LHCN-M2 (cell line): ENCODE data around the gene FAM13B. TPM values are rescaled to one million over a fixed set of nuclear protein-coding genes. Genes with fewer than 3 reads are reported as not detected.
"Not testable (repeated sequence)": the region's sequence is repeated elsewhere in the genome, so short reads cannot be mapped to it uniquely, and the experiment has no call there.

Experiments used
- DNase-seq: peaks from one replicate; pipeline ENCODE4 v3.0.0-alpha.2; 2012; ENCODE audit warnings: low read depth
- total RNA-seq: library from RNA; depleted of rRNA; stranded (reverse); fragments of >200 nt; gene quantifications from 2 replicates; pipeline ENCODE4 v1.2.3, GENCODE V29; 2014

The FAM13B gene
- total RNA-seq, 1 experiment from 2014 or later: 20.8 TPM

DNA sequence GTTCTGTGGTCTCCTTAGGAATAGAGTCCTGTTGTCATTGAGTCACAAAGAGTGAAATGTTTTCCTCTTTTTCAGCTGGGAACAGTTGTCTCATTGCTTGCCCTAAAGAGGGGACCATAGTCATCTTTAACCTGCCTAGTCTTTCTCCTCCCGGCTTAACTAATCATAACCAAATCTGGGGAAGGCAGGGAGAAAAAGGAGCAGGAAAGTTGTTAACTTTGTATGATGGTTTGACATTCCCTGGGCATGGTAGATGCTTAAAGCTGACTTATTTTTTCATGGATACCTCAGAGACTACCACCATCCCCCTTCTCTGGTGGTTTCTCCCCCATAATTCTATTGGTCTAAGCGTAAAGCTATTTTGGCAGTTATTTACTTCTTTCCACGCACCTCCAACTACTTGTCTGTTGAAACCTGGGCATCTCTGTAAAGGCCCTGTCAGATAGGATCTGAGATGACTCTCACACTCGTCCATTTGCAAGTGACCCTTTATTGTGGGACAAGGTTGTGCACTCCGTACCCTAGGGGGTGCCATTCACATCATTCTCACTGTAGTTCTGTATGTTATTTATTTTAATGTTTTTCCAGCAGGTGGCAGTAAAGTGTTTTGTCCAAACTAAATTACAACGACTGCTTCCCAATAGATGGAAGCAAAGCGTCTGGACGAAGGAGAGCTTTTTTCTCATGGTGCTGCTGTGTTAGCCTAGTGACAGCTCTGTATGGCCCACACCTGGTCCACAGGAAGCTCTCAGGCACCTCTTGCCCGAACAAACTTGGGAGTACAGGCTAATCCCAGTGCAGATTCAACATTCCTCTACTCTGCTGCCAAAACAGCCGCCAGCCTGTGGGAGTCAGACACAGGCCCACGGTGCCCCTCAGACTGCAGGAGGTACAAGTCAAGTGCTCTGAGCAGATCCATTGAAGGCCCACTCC is 3.0 kb upstream of the FAM13B start:
- peak; percentile 85 for DNase-seq

- DNase-seq: peak; percentile 52
These were observed 1.0 kb upstream of the FAM13B start for GRCh38 chr5:138033907-138034306.

DNA sequence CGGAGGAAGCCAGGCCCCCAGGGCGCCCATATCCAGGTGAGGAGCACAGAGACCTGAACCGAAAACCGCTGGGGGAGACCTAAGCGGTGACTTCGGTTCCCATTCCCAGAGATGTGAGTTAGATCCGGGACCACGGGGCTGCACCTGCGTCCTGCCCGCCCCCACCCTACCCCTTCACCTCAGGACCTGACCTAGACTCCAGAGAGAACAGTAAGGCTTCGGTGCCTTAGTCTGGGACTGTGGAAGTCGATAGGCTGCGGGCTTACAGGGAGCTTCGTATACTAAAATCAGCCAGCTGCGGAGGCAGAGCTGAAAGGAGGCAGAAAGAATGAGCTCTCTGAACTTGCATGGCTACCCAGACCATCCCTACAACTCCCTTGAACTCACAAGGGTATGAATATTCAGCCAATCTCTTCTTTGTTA is 518 bp upstream of the FAM13B start:
- DNase-seq: no peak

- peak; percentile 65 for DNase-seq
These were observed 779 bp downstream of the FAM13B start for GRCh38 chr5:138032028-138032571.

DNA sequence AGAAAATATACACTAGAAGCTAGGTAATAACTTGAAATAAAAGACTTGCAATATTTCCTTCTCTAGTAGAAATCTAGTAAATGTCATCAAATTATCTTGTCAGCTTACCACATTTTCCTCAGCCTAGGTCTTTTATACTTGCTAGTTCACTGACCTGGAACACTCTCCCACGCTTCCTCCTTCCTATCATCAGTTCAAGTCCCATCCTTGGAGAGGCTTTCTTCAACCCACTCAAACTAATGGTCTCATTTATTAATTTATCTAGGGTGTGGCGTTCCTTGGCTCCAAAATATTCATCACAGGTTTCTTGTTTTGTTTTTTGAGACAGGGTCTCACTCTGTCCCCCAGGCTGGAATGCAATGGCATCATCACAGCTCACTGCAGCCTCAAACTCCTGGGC is 2.9 kb downstream of the FAM13B start:
- DNase-seq: no peak

GRCh38 chr5:138029501-138029900 is 3.4 kb downstream of the FAM13B start:
- no peak for DNase-seq

DNA sequence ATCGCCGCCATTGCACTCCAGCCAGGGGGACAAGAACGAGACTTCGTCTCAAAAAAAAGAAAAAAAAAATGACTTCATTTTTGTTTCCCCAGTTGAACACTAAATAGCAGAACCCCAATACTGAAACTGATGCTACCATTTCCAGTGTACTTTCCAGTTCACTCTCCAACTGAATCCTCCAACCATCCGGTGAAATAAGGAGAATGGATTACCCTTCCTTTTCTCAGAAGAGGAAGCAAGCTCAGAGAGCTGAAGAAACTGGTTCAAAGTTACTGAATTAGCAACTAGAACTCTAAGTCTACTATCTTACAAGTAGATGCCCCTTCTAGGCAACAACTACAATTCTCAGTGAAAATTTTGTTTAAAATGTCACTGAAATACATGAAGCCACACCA is 3.9 kb downstream of the FAM13B start:
- no peak for DNase-seq

DNA sequence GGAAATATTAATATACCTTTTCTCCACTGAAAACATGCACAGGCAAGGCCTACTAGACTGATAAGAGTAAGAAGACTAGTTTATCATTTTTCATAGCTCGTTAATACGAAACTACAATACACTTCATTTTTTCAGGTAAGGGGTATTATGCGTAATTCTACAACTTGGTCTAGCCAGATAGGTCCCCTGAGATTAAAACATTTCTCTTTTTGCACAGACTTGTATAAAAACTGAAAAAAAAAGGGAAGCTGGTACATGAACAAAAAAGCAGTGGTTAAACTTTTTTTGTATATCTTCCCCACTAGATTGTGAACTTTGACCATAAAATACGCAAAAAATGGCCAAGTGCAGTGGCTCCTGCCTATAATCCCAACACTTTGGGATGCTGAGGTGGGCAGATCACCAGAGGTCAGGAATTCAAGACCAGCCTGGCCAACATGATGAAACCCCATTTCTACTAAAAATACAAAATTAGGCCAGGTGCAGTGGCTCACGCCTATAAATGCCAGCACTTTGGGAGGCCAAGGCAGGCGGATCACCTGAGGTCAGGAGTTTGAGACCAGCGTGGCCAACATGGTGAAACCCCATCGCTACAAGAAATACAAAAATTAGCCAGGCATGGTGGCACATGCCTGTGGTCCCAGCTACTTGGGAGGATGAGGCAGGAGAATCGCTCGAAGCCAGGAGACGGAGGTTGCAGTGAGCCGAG is 4.5 kb downstream of the FAM13B start:
- DNase-seq: not testable (repeated sequence)

- DNase-seq: not testable (repeated sequence)
These were observed 6.1 kb downstream of the FAM13B start for GRCh38 chr5:138026793-138027192.

- no peak for DNase-seq
These were observed 7.6 kb downstream of the FAM13B start for GRCh38 chr5:138025285-138025684.

GRCh38 chr5:138024117-138024516 is 8.8 kb downstream of the FAM13B start:
- no peak for DNase-seq

DNA sequence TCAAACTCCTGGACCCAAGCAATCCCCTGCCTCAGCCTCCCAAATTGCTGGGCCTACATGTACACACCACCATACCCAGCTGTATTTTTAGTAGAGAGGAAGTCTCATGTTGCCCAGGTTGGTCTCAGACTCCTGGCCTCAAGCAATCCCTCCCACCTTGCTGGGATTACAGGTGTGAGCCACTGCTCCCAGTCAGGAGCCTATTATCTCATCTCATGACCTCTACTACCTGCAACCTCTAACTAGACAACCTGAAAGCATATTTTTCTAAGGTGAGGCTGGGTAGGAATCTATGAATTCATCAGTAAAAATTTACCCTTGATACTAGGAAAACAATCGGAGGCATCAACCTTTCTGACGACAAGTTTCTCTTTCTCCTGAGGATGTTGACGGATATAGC is 10.0 kb downstream of the FAM13B start:
- DNase-seq: no peak

DNA sequence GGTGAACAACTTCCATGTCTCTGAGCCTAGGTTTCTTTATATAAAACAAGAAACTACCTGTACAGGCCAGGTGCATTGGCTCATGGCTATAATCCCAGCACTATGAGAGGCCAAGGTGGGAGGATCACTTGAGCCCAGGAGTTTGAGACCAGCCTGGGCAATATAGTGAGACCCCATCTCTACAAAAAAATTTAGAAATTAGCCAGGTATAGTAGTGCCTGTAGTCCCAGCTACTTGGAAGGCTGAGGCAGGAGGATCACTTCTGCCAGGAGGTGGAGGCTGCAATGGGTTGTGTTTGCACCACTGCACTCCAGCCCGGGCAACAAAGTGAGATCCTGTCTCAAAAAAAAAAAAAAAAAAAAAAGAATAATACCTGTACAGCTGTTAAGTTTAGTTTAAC is 11.1 kb downstream of the FAM13B start:
- no peak for DNase-seq

- DNase-seq: no peak
These were observed 14.0 kb downstream of the FAM13B start for GRCh38 chr5:138018849-138019248.

DNA sequence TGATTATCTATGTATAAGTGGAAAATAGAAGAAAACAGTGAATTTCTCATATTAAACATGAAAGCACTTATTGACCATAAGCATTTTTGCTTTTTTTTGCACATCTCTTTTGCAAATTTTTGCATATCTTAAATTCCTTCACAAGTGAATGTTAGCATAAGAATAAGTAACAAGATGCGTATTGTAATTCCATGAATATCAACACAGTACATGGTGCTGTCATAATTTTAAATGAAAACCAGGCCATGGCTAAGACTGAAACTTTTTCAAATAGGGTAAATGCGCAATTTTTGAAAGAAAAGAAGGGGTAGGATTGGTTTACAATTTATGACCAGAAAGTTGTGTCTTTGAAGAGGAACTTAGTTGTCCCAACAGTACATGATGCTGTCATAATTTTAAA is 17.0 kb downstream of the FAM13B start:
- no peak for DNase-seq

- no peak for DNase-seq
These were observed 20.9 kb downstream of the FAM13B start for GRCh38 chr5:138011991-138012390.

DNA sequence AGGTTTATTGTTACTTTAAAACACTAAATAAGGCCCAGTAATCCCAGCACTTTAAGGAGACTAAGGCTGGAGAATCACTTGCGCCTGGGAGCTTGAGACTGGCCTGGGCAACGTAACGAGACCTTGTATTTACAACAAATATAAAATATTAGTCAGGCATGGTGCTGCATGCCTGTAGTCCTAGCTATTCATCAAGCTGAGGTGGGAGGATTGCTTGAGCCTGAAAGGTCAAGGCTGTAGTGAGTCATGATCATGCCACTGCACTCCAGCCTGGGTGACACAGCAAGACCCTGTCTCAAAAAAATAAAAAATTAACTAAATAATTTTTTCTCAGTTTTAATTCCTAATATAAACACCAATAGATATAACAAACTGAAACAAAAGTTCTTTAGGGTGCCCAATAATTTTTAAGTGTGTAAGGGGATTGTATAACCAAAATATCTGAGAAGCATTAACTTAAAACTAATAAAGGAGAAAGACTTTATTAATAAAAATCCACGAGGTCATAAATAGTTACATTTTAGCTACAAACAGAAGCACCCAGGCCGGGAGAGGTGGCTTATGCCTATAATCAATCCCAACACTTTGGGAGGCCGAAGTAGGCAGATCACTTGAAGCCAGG is 32.7 kb downstream of the FAM13B start:
- DNase-seq: peak; percentile 68

GRCh38 chr5:137997726-137998213 is 35.1 kb downstream of the FAM13B start:
- peak; percentile 15 for DNase-seq

DNA sequence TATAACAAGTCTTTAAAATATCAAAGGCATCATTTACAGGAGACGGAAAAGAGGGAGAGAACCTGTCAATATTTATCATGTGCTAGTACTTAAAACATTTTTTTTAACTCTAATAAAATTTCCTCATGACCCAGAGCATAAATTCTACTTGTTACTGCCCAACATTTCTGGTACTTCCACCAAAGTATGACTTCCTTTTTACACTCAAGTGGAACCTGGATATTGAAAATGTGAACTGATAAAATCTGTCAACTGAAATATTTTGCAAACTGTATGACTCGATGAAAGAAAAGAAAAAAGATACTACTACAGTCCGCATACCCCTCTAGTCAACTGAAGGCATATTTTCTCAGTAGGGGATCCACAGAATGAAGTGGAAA is 37.1 kb downstream of the FAM13B start:
- DNase-seq: no peak

DNA sequence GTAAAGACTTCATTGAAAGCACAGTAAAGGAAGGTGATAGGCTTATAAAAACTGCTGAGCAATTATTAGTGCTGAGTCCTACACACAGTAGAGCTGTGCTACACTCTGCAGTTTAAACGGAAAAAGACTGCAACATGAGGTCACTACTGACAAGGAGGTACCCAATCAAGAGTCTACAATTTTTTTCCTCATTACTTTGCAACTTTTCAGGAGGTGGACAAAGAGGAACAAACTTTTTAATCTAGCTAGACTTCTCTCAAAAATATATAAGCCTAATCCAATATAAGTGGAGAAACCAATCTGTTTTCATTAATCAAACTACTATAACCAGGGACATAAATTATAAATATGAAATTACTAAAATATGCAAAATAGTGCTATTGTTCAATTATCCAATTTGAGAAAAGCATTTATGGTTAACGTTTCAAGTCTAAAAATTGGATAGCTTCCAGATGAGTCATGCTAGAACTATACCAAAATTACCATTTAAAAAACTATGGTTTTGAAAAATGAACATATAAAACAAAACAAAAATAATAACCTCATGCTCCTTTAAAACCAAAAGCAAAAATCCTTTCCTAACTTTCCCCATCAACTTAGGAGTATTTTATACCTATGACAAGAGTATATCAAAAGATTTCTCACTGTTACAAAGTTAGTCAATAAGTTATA is 37.7 kb downstream of the FAM13B start:
- DNase-seq: peak; percentile 68

- DNase-seq: no peak
These were observed 38.3 kb downstream of the FAM13B start for GRCh38 chr5:137994556-137994955.
